A549 (cell line): ENCODE measurements around the gene CPZ.

Experiments
- BHLHE40 ChIP-seq: IDR thresholded peaks from 2 replicates; pipeline ENCODE4 v1.6.1; 2012; ENCODE audit warnings: low read depth, low read length, inconsistent platforms
- CTCF ChIP-seq: fragments of >200 bp; sonication (Bioruptor Twin); formaldehyde crosslinking; IDR thresholded peaks from 3 replicates; pipeline ENCODE4 v1.5.1; 2016
- JUN ChIP-seq, 2 experiments: fragments of >200 bp; sonication (Bioruptor Twin); formaldehyde crosslinking; IDR thresholded peaks; 2 replicates in 1 of 2; 3 replicates in 1 of 2; pipeline ENCODE4 v1.6.1; 2016 to 2017
- MYC ChIP-seq: IDR thresholded peaks from 2 replicates; pipeline ENCODE4 v1.6.1; 2012; ENCODE audit warnings: mild to moderate bottlenecking, inconsistent platforms, low read length, improper control_type of control experiment, borderline replicate concordance
- POLR2A ChIP-seq: IDR thresholded peaks from 2 replicates; pipeline ENCODE4 v1.6.1; 2012; ENCODE audit warnings: mild to moderate bottlenecking, low read length
- RARB ChIP-seq: fragments of 250-450 bp; sonication (Bioruptor Pico); IDR thresholded peaks from 2 replicates; pipeline ENCODE4 v1.8.0; 2021; ENCODE audit warnings: mild to moderate bottlenecking, moderate library complexity
- RCOR1 ChIP-seq: fragments of 150-350 bp; IDR thresholded peaks from 2 replicates; pipeline ENCODE4 v1.6.1; 2014; ENCODE audit warnings: antibody characterized with exemption, low read length, low read depth
- RFX5 ChIP-seq: fragments of 450-650 bp; IDR thresholded peaks from 2 replicates; pipeline ENCODE4 v1.7.1; 2014; ENCODE audit warnings: antibody characterized with exemption, mild to moderate bottlenecking, moderate library complexity
- SMC3 ChIP-seq: fragments of >200 bp; sonication (Bioruptor Twin); formaldehyde crosslinking; IDR thresholded peaks from 3 replicates; pipeline ENCODE4 v1.6.1; 2018; ENCODE audit warnings: inconsistent platforms
- SREBF2 ChIP-seq: fragments of 450-650 bp; IDR thresholded peaks from 2 replicates; pipeline ENCODE4 v1.6.1; 2014; ENCODE audit warnings: mild to moderate bottlenecking, moderate library complexity
- TP53 ChIP-seq: fragments of 250-450 bp; sonication (Bioruptor Pico); IDR thresholded peaks from 2 replicates; pipeline ENCODE4 v1.5.0; 2021; ENCODE audit warnings: mild to moderate bottlenecking, moderate library complexity

- no peak for TF ChIP-seq POLR2A
- TF ChIP-seq RCOR1: no peak
- TF ChIP-seq CTCF: no peak
- no peak for TF ChIP-seq RARB (CRISPR knock-in tag)
- no peak for TF ChIP-seq BHLHE40
- TF ChIP-seq TP53 (CRISPR knock-in tag): no peak
- no peak for TF ChIP-seq JUN (IDR thresholded peaks at IDR 0.05)
- no peak for TF ChIP-seq SREBF2
- no peak for TF ChIP-seq SMC3
- no peak for TF ChIP-seq MYC
- no peak for TF ChIP-seq RFX5
Observed at GRCh38 chr4:8587469-8588195, 4.9 kb upstream of the CPZ start.
